ENCODE measurements around the gene STK16. TPM values are rescaled to one million over a fixed set of nuclear protein-coding genes. Genes with fewer than 3 reads are reported as not detected.

Gene STK16
- polyA plus RNA-seq, 1 donor from 2014 or later, result 64.9 TPM

DNA sequence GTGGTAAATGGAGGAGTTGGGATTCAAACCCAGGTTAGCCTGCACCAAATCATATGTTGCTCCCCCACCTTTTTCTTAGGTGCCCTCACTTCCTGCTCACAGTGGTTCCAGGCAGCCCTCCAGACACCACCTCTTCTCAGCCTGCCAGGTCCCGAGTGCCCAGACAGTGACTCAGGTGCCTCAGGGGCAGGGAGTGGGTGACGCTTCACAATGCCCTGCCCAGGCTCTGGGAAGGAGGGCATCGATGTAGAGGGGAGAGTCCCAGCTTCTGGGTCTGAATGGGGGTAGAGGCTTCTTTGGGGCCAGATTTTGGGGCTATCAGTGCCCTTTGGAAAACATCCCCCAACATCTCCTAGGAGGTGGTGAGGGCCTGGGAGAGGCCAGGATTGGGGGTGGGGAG is 28.7 kb downstream of the STK16 start:
- H3K36me3 ChIP-seq (ENCODE audit: insufficient read depth, low read length), result no peaks in the 10 kb centered on the region
- H3K27ac ChIP-seq (ENCODE audit: low read length), result peak overlapping the region; percentile 74
- H3K27me3 ChIP-seq (ENCODE audit: insufficient read depth, low read depth, low read length), result peaks cover 11% of the 10 kb centered on the region
- H4K20me1 ChIP-seq (ENCODE audit: insufficient read depth), result no peaks in the 10 kb centered on the region
- H3F3A ChIP-seq (ENCODE audit: insufficient read depth, low read length, poor library complexity, severe bottlenecking), result peaks cover 10% of the 10 kb centered on the region
- H3K4me3 ChIP-seq (ENCODE audit: low read length), result peak overlapping the region; percentile 37
- H2AFZ ChIP-seq (ENCODE audit: low read depth, low read length), result peak overlapping the region; percentile 19
- TF ChIP-seq RAD21 (conservative IDR thresholded peaks at IDR 0.05) (no peak), TAF1 (IDR thresholded peaks at IDR 0.05; ENCODE audit: low read depth) (no peak), POLR2AphosphoS5 (IDR thresholded peaks at IDR 0.05) (no peak), EP300 (conservative IDR thresholded peaks at IDR 0.05; ENCODE audit: poor library complexity, severe bottlenecking) (no peak), MXI1 (conservative IDR thresholded peaks at IDR 0.05; ENCODE audit: poor library complexity, severe bottlenecking) (no peak), SMC3 (conservative IDR thresholded peaks at IDR 0.05; ENCODE audit: poor library complexity) (no peak), EZH2 (IDR thresholded peaks at IDR 0.05; ENCODE audit: borderline replicate concordance, insufficient read depth, low read length, poor library complexity, severe bottlenecking) (no peak)
- TF ChIP-seq, protein P1, sequence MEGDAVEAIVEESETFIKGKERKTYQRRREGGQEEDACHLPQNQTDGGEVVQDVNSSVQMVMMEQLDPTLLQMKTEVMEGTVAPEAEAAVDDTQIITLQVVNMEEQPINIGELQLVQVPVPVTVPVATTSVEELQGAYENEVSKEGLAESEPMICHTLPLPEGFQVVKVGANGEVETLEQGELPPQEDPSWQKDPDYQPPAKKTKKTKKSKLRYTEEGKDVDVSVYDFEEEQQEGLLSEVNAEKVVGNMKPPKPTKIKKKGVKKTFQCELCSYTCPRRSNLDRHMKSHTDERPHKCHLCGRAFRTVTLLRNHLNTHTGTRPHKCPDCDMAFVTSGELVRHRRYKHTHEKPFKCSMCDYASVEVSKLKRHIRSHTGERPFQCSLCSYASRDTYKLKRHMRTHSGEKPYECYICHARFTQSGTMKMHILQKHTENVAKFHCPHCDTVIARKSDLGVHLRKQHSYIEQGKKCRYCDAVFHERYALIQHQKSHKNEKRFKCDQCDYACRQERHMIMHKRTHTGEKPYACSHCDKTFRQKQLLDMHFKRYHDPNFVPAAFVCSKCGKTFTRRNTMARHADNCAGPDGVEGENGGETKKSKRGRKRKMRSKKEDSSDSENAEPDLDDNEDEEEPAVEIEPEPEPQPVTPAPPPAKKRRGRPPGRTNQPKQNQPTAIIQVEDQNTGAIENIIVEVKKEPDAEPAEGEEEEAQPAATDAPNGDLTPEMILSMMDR (IDR thresholded peaks at IDR 0.05; ENCODE audit: poor library complexity, severe bottlenecking), result no peak
- TF ChIP-seq, protein P2, sequence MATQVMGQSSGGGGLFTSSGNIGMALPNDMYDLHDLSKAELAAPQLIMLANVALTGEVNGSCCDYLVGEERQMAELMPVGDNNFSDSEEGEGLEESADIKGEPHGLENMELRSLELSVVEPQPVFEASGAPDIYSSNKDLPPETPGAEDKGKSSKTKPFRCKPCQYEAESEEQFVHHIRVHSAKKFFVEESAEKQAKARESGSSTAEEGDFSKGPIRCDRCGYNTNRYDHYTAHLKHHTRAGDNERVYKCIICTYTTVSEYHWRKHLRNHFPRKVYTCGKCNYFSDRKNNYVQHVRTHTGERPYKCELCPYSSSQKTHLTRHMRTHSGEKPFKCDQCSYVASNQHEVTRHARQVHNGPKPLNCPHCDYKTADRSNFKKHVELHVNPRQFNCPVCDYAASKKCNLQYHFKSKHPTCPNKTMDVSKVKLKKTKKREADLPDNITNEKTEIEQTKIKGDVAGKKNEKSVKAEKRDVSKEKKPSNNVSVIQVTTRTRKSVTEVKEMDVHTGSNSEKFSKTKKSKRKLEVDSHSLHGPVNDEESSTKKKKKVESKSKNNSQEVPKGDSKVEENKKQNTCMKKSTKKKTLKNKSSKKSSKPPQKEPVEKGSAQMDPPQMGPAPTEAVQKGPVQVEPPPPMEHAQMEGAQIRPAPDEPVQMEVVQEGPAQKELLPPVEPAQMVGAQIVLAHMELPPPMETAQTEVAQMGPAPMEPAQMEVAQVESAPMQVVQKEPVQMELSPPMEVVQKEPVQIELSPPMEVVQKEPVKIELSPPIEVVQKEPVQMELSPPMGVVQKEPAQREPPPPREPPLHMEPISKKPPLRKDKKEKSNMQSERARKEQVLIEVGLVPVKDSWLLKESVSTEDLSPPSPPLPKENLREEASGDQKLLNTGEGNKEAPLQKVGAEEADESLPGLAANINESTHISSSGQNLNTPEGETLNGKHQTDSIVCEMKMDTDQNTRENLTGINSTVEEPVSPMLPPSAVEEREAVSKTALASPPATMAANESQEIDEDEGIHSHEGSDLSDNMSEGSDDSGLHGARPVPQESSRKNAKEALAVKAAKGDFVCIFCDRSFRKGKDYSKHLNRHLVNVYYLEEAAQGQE (IDR thresholded peaks at IDR 0.05; ENCODE audit: borderline replicate concordance), result no peak
- no peaks in the 10 kb centered on the region for H3K79me2 ChIP-seq (replicated peaks; ENCODE audit: insufficient read depth, low read length)
- no peaks in the 10 kb centered on the region for H3K9me3 ChIP-seq (ENCODE audit: low read length)
- no peak overlapping the region for H3K4me2 ChIP-seq (ENCODE audit: low read length)
- peak overlapping the region; percentile 44 for H3K9ac ChIP-seq (ENCODE audit: low read length)
- H3K9me2 ChIP-seq (ENCODE audit: insufficient read depth, low read length), result no peaks in the 10 kb centered on the region

DNA sequence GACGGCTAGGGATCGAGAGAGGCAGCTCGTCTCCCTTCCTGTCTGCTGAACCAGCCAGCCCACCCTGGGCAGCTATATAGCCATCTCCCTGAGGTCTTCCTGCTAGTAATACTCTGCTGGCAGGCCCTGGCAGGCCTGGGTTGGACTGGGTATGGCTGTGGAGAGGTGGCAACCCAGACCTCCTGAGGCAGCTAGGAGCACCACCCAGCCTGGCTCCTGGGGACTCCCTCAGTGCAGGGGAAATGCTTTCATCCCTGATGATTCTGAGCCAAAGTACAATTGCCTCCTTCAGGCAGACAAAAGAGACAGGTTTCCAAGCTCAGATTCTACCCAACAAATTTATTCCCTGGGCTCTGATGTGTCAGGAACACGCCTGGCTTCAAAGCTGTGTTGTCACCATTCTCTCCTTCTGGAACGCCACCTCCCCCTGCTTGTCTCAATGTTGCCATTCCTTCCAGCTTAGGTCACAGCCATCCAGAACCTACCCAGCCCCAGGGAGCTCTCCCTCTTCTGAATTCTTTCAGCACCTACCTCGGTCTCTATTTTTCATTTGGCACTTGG is 29.2 kb downstream of the STK16 start:
- no peak overlapping the region for H3K4me2 ChIP-seq (ENCODE audit: low read length)
- no peaks in the 10 kb centered on the region for H3K79me2 ChIP-seq (replicated peaks; ENCODE audit: insufficient read depth, low read length)
- H3K9ac ChIP-seq (ENCODE audit: low read length), result peak overlapping the region; percentile 44
- H3F3A ChIP-seq (ENCODE audit: insufficient read depth, low read length, poor library complexity, severe bottlenecking), result peaks cover 10% of the 10 kb centered on the region
- H3K9me3 ChIP-seq (ENCODE audit: low read length), result no peaks in the 10 kb centered on the region
- H2AFZ ChIP-seq (ENCODE audit: low read depth, low read length), result peak overlapping the region; percentile 19
- H3K27ac ChIP-seq (ENCODE audit: low read length), result peak overlapping the region; percentile 74
- no peaks in the 10 kb centered on the region for H3K9me2 ChIP-seq (ENCODE audit: insufficient read depth, low read length)
- peaks cover 11% of the 10 kb centered on the region for H3K27me3 ChIP-seq (ENCODE audit: insufficient read depth, low read depth, low read length)
- no peaks in the 10 kb centered on the region for H4K20me1 ChIP-seq (ENCODE audit: insufficient read depth)
- TF ChIP-seq EZH2 (IDR thresholded peaks at IDR 0.05; ENCODE audit: borderline replicate concordance, insufficient read depth, low read length, poor library complexity, severe bottlenecking) (no peak), POLR2AphosphoS5 (IDR thresholded peaks at IDR 0.05) (no peak), EP300 (conservative IDR thresholded peaks at IDR 0.05; ENCODE audit: poor library complexity, severe bottlenecking) (peak; percentile 34), MXI1 (conservative IDR thresholded peaks at IDR 0.05; ENCODE audit: poor library complexity, severe bottlenecking) (no peak), RAD21 (conservative IDR thresholded peaks at IDR 0.05) (no peak)
- TF ChIP-seq, protein P1 (IDR thresholded peaks at IDR 0.05; ENCODE audit: poor library complexity, severe bottlenecking), result peak; percentile 30
- TF ChIP-seq, protein P2 (IDR thresholded peaks at IDR 0.05; ENCODE audit: borderline replicate concordance), result no peak
- H3K36me3 ChIP-seq (ENCODE audit: insufficient read depth, low read length), result no peaks in the 10 kb centered on the region
- H3K4me3 ChIP-seq (ENCODE audit: low read length), result peak overlapping the region; percentile 37

All from neural cell (in vitro differentiated cells).